Thyroid gland (tissue), 4 donors: ENCODE measurements around the gene BCKDHA. TPM values are rescaled to one million over a fixed set of nuclear protein-coding genes. Genes with fewer than 3 reads are reported as not detected.

ENCODE experiments used
- DNase-seq, 2 donors: peaks; one replicate each; pipeline ENCODE4 v3.0.0-alpha.2; 2019
- H3K27ac ChIP-seq, 3 donors: fragments of 200-600 bp; sonication (generic); 1 replicate in 2 of 3; 2 replicates in 1 of 3; pipeline ENCODE4 v1.5.1; 2016 to 2019; ENCODE audit warnings: mild to moderate bottlenecking in 1 of 3, moderate library complexity in 1 of 3
- H3K27me3 ChIP-seq: fragments of 200-600 bp; sonication (generic); one replicate; pipeline ENCODE4 v1.5.1; 2019
- H3K36me3 ChIP-seq, 2 donors: fragments of 200-600 bp; sonication (generic); one replicate each; pipeline ENCODE4 v1.5.1; 2016 to 2019
- H3K4me1 ChIP-seq, 2 donors: fragments of 200-600 bp; sonication (generic); one replicate each; pipeline ENCODE4 v1.5.1; 2017 to 2019
- H3K4me3 ChIP-seq, 3 donors: fragments of 200-600 bp; sonication (generic); replicated peaks in 1 of 3; 1 replicate in 2 of 3; 2 replicates in 1 of 3; pipeline ENCODE4 v1.5.1; 2016; ENCODE audit warnings: mild to moderate bottlenecking in 1 of 3
- H3K9me3 ChIP-seq: fragments of 200-600 bp; sonication (generic); one replicate; pipeline ENCODE4 v1.5.1; 2017
- POLR2A ChIP-seq, 2 donors: fragments of 450-650 bp; IDR thresholded peaks; one replicate each; pipeline ENCODE4 v1.6.1; 2017; ENCODE audit warnings: antibody characterized with exemption in 2 of 2, mild to moderate bottlenecking in 2 of 2, moderate library complexity in 1 of 2
- WGBS, 2 donors: methylation state at CpG; one replicate each; pipeline ENCODE4 v1.1.5; 2017; 5-methylcytosine and 5-hydroxymethylcytosine counted together
- intact Hi-C: fragments of 100-400 bp; cut with DNase I; formaldehyde crosslinking; loops from one replicate; pipeline ENCODE4 v1.15.1; 2023
- total RNA-seq, 4 donors: library from RNA; depleted of rRNA; stranded (reverse); fragments of >200 nt; gene quantifications; one replicate each; pipeline ENCODE4 v1.2.3, GENCODE V29; 2016
- TF ChIP-seq, protein P1 (sequence below), 6 experiments: fragments of 200-600 bp in 3 of 6; fragments of 450-650 bp in 3 of 6; sonication (generic) in 3 of 6; IDR thresholded peaks; one replicate each; pipeline ENCODE4 v1.5.1; 2016 to 2019; ENCODE audit warnings: antibody characterized with exemption in 6 of 6, mild to moderate bottlenecking in 2 of 6, inconsistent platforms in 1 of 6, moderate library complexity in 1 of 6

Gene BCKDHA
- total RNA-seq, 4 donors from 2014 or later = 57.4 to 90.9 (median 85.6) TPM

DNA sequence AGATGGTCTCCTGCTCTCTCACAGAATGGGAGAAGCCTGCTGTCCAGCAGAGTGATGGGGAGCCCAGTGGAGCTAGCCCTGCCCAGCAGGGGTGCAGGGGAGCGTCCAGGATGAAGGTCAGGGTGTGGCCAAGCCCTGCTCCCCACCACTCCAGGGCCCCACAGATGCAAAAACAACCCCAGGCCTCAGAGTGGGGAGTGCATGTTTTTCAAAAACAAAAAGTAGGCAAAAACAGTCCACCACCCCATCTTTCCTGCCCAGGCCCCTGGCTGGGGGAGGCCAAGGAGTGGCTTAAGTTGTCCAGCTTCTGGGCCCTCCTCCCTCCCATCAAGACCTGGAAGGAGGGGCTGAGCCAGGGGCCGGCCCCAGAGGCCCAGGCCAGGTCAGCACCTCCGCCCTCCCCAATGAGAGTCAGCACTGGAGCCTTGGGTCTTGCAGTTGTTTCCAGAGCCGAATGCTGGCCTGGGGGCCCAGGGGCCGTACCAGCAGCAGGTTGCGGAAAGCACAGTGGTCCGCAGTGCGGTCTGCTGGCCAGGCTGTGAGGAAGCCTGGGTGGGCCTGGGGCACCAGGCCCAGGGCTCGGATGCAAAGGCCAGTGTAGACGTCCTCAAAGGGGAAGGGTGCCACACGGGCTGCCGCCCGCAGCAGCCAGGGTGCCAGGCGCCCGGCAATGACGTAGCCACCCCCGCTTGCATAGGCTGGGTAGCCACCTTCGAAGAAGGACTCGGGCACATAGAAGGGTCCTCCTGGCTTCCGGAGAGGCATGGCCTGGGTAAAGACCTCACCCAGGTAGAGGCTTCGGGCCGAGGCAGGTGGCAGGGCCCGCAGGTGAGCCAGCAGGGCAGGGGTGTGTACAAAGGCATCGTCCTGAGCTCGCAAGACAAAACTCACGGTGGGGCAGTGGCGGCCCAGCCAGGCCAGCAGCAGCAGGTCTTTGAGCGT, 27.8 kb downstream of the BCKDHA start:
- peaks cover 17 to 31% of the 10 kb centered on the region in 2 donors for H3K4me1 ChIP-seq
- no peaks in the 10 kb centered on the region for H3K27me3 ChIP-seq
- H3K4me3 ChIP-seq = no peak overlapping the region
- intact Hi-C loops = no loop called here
- no peaks in the 10 kb centered on the region for H3K9me3 ChIP-seq
- H3K27ac ChIP-seq = no peak overlapping the region
- no peak for DNase-seq
- peaks cover 26 to 29% of the 10 kb centered on the region in 2 donors for H3K36me3 ChIP-seq
- WGBS, 2 donors = 91 to 98% methylated on average over 2 to 24 of the region's 28 CpGs
- TF ChIP-seq, protein P1, sequence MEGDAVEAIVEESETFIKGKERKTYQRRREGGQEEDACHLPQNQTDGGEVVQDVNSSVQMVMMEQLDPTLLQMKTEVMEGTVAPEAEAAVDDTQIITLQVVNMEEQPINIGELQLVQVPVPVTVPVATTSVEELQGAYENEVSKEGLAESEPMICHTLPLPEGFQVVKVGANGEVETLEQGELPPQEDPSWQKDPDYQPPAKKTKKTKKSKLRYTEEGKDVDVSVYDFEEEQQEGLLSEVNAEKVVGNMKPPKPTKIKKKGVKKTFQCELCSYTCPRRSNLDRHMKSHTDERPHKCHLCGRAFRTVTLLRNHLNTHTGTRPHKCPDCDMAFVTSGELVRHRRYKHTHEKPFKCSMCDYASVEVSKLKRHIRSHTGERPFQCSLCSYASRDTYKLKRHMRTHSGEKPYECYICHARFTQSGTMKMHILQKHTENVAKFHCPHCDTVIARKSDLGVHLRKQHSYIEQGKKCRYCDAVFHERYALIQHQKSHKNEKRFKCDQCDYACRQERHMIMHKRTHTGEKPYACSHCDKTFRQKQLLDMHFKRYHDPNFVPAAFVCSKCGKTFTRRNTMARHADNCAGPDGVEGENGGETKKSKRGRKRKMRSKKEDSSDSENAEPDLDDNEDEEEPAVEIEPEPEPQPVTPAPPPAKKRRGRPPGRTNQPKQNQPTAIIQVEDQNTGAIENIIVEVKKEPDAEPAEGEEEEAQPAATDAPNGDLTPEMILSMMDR (IDR thresholded peaks at IDR 0.05) = no peak
- TF ChIP-seq POLR2A (IDR thresholded peaks at IDR 0.05) = no peak

DNA sequence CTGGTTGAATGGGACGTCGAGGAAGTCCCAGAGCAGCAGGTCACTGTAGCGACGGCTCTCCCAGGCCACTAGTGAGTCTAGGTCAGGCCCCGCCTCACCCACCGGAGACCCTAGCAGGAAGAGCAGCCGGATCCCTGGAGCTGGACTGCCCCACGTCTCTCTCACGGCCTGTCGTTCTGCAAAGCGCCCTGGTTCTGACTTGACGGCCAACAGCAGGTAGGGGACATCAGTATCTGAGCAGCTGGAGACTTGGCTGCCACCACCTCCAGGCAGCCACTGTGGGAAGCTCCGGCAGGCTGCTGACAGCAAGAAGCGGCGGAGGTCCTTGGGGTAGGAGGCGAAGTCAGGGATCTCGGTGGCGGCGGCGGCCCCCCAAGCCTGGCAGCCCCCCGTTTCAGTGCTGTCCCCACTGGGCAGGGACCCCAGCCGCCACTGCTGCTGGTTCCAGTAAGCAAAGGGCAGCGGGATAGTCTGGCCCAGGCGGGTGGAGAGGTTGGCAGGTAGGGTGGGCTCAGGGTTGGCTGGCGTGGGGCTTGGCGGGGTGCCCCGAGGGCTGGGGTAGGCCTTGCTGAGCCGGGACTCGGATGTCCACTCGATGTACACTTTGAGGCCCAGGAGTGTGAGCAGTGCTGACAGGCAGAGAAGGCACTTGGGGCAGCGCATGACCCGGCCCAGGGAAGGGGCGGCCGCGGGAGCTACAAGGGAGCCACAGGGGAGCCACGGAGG, 28.7 kb downstream of the BCKDHA start:
- peak overlapping the region in 1 of 3 donors; percentile 86 for H3K27ac ChIP-seq
- peaks cover 17 to 31% of the 10 kb centered on the region in 2 donors for H3K4me1 ChIP-seq
- H3K27me3 ChIP-seq = no peaks in the 10 kb centered on the region
- no peak for TF ChIP-seq POLR2A (IDR thresholded peaks at IDR 0.05)
- TF ChIP-seq, protein P1 (IDR thresholded peaks at IDR 0.05) = no peak
- DNase-seq = no peak
- H3K36me3 ChIP-seq = peaks cover 22 to 26% of the 10 kb centered on the region in 2 donors
- no peaks in the 10 kb centered on the region for H3K9me3 ChIP-seq
- intact Hi-C loops = no loop called here
- WGBS, 2 donors = 86 to 87% methylated on average over 19 to 25 of the region's 36 CpGs
- H3K4me3 ChIP-seq = peak overlapping the region in 1 of 3 donors; percentile 30

DNA sequence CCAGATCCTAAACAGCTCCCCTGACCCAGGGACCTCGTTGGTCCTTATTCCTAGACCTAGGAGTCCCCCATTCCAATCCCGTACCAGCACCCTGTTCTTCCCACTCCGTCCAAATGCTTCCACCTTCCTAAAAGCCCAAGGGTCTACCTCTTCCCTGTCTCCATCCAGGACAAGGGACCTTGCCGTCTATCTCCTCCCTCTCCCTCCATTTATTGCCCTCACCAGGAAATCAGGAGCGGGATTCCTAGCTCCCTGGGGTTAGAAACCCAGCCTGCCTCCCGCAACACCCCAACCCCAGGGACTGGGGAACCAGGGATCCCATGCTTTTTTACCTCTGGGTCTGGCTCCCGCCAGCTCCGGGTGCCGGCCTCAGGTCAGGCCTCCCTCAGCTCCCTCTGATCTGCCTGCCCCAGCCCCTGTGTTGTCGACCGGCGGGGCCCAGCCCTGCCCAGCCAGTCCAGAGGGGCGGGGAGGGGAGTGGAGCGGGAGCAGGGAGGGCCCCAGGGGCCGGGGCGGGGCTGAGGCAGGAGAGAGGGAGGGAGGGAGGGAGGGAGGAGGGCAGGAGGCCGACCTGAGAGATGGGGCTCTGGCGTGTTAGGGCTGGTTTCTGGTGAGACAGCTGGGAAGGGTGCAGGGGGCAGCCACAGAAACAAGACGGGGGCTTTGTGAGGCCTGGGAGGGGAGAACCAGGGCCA, 29.5 kb downstream of the BCKDHA start, which contains the start of gene B3GNT8:
Gene B3GNT8, minus strand, starts transcription at position 423 of the 695 bp plus-strand sequence. CDS start 596 bp downstream, outside the sequence.
- Histone ChIP-seq H3K27ac (peak within 1 kb of the TSS; percentile 56 to 86 (median 58)), H3K4me1 (peaks cover 17 to 31% of the 10 kb centered on the region in 2 donors), H3K4me3 (peak within 1 kb of the TSS in 1 of 3 donors; percentile 30), H3K27me3 (no peaks in the 10 kb centered on the region), H3K9me3 (no peaks in the 10 kb centered on the region), H3K36me3 (peaks cover 25 to 32% of the 10 kb centered on the region in 2 donors)
- 21% methylated on average over 15 to 17 of the region's 19 CpGs for WGBS, 2 donors
- intact Hi-C loops = no loop called here
- peak; percentile 87 to 89 for DNase-seq
- TF ChIP-seq, protein P1 (IDR thresholded peaks at IDR 0.05) = no peak
- peak in 1 of 2 donors; percentile 27 for TF ChIP-seq POLR2A (IDR thresholded peaks at IDR 0.05)

DNA sequence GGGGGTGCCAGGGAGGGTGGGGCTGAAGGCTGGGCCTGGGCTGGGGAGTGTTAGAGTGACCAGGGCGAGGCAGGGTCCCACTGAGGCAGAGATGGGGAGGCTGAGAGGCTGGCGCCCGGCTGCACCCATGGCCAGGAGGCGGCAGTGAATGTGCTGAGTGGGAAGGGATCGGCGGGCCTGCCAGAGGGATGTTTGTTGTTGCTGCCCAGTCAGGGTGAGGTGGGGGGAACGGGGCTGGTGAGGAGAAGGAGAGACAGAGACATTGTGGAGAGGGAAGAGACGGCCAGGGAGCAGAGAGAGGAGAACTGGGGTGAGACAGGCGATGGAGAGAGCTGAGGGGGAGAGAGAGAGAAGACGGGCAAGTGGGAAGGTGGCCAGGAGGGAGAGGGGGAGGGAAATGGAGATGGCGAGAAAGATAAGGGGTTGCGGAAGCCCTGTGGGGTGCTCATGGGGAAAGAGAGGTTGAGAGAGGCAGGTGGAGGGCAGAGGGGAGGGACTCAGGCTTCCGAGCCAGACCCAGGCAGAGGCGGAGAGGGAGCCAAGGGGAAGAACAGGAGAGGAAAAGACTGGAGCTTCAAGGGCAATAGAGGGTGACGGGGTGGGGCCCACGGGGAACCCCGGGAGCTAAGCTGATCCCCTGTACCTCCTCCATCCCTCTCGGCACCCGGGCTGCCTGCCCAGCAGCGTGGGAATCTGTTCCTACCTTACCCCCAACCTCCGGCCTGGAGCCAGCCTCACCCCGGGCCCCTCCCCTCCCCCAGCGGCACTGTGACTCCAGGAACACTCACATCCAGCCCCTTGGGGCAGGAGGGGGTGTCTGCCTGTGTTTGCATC, 30.2 kb downstream of the BCKDHA start:
- TF ChIP-seq, protein P1 (IDR thresholded peaks at IDR 0.05) = no peak
- TF ChIP-seq POLR2A (IDR thresholded peaks at IDR 0.05) = no peak
- peaks cover 21 to 28% of the 10 kb centered on the region in 2 donors for H3K36me3 ChIP-seq
- peaks cover 17 to 31% of the 10 kb centered on the region in 2 donors for H3K4me1 ChIP-seq
- H3K27me3 ChIP-seq = no peaks in the 10 kb centered on the region
- WGBS, 2 donors = 5 to 7% methylated on average over 20 of the region's 23 CpGs
- peak overlapping the region in 1 of 3 donors; percentile 30 for H3K4me3 ChIP-seq
- peak; percentile 56 to 57 for DNase-seq
- peak overlapping the region; percentile 56 to 86 (median 58) for H3K27ac ChIP-seq
- intact Hi-C loops = no loop called here
- H3K9me3 ChIP-seq = no peaks in the 10 kb centered on the region
